Measurements from ENCODE around the gene MICA.
"Not testable (repeated sequence)": the region's sequence is repeated elsewhere in the genome, so short reads cannot be mapped to it uniquely, and the experiment has no call there.

The MICA gene

DNA sequence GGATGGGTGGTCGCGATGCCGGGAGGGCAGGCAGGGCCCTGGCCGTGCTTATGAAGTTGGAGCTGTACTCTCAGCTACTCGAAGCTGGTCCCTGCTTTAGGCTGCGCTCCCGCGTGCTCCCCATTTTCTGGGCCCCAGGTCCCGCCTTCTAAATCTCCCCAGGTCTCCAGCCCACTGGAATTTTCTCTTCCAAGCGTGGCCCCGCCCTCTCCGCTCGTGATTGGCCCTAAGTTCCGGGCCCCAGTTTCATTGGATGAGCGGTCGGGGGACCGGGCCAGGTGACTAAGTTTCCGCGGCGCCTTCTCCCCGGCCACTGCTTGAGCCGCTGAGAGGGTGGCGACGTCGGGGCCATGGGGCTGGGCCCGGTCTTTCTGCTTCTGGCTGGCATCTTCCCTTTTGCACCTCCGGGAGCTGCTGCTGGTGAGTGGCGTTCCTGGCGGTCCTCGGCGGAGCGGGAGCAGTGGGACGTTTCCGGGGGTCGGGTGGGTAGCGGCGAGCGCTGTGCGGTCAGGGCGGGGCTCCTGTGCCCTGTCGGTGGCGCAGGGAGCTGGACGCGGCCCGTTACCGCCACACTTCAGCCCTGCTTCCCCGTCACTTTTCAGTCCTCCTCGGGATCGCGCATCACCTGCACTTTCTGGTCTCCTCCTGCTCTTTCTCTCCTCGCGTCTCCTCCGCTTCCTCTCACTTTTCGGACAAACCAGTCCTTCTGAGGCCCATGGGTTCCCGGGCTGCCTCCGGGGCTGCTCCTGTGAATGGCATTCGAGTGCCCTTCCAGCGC lies at the start of gene MICA:
Gene MICA (plus strand): TSS at position 313 of the 778 bp plus-strand sequence. CDS start 38 bp downstream, at position 351.
- peak; percentile 87 for DNase-seq

DNA sequence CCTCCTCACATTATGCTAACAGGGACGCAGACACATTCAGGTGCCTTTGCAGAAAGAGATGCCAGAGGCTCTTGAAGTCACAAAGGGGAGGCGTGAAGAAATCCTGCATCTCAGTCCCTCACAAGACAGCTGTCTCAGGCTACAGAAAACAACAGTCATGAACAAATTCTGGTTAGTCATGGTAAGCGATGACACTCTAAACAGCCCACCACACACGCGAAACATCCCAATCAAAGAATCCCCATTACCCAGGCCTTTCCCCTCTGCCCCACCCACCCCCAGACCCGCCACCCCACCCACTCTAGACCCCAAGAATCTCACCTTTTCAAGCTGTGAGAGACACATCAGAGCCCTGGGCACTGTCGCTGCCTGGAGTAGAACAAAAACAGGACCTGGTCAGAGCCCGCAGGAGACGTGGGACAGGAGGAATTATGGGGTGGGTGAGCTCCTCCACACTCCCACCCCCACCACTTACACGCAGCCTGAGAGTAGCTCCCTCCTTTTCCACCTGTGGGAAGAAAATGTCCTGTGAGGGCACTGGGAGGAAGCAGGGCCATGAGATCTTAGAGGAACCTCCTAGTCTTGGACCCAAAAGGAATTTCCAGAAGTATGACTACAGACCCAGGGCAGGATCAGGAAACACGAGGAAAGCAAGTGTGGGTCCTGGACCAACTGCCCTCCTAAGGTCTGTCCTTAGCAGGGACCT lies 49.1 kb upstream of the MICA start:
- no peak for DNase-seq

DNA sequence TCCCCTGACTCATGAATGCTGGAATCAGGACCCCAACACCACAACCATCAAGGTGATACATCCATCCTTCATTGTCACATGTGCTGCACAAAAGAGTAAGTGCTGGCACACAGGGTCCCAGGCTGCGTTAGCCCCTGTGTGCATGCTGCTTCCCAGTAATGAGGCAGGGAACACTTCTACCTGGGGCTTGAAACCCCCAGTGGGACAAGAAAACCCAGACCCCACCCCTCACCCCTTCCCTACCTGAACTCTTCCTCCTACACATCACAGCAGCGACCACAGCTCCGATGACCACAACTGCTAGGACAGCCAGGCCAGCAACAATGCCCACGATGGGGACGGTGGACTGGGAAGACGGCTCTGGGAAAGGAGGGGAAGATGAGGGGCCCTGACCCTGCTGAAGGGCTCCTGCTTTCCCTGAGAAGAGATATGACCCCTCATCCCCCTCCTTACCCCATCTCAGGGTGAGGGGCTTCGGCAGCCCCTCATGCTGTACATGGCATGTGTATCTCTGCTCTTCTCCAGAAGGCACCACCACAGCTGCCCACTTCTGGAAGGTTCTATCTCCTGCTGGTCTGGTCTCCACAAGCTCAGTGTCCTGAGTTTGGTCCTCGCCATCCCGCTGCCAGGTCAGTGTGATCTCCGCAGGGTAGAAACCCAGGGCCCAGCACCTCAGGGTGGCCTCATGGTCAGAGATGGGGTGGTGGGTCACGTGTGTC lies 48.4 kb upstream of the MICA start:
- no peak for DNase-seq

DNA sequence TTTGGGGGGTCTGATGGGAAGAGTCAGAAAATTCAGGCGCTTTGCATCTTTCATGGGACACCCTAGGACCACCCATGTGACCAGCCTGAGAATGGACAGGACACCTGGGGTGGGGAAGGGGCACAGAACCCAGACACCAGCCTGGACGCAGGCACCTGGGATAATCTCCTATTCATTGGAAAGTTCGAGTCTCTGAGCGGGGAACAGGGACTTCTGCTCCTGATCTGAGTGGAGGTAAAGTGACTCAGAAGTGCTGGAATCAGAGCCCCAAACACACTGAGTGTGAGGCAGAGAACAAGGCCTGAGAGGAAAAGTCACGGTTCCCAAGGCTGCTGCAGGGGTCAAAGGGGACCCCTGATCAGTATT lies 47.8 kb upstream of the MICA start:
- no peak for DNase-seq

DNA sequence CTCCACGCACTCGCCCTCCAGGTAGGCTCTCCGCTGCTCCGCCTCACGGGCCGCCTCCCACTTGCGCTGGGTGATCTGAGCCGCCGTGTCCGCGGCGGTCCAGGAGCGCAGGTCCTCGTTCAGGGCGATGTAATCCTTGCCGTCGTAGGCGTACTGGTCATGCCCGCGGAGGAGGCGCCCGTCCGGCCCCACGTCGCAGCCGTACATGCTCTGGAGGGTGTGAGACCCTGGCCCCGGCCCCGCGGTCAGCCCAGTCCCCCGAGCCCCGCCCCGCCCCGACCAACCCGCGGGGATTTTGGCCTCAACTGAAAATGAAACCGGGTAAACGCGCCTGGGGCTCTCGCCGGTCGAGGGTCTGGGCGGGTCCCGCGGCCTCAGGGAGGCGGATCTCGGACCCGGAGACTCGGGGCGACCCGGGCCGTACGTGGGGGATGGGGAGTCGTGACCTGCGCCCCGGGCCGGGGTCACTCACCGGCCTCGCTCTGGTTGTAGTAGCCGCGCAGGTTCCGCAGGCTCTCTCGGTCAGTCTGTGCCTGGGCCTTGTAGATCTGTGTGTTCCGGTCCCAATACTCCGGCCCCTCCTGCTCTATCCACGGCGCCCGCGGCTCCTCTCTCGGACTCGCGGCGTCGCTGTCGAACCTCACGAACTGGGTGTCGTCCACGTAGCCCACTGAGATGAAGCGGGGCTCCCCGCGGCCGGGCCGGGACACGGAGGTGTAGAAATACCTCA lies 47.0 kb upstream of the MICA start:
- DNase-seq, result no peak

DNA sequence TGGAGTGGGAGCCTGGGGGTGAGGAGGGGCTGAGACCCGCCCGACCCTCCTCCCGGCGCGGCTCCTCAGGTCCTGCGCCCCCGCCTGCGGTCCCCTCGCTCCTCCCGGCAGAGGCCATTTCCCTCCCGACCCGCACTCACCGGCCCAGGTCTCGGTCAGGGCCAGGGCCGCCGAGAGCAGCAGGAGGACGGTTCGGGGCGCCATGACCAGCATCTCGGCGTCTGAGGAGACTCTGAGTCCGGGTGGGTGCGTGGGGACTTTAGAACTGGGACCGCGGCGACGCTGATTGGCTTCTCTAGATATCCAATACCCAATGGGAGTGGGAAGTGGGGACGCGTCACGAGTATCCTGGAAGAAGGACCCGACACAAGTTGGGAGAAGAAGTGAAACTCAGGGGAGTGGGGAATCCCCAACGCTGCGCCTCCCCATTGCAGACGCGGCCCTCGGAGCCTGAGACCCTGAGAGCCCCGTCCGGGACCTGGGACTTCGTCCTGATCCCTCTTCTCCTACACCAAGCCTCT lies 46.4 kb upstream of the MICA start, which contains the start of gene HLA-B:
Gene HLA-B (minus strand): TSS at position 234 of the 521 bp plus-strand sequence. CDS start 21 bp downstream, at position 213.
- DNase-seq, result peak; percentile 53

DNA sequence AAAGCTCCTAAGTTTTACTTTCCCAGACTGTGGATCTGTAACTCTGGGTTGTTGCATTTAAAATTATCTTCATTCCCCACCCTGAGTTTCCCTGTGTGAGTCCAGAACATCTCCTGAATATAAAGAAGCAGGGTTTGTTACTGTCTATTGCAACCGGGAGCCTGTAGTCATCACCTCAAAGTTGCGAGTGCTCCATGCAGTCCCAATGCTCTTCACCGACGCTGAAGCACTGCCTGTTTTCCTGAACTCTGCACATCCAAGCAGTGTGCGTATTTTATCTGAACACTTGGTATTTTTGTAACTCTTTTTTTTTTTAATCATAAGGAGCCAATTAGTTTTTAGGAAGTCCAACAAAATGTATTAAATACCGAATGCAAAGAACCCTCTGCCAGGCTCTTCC lies 45.5 kb upstream of the MICA start:
- no peak for DNase-seq

DNA sequence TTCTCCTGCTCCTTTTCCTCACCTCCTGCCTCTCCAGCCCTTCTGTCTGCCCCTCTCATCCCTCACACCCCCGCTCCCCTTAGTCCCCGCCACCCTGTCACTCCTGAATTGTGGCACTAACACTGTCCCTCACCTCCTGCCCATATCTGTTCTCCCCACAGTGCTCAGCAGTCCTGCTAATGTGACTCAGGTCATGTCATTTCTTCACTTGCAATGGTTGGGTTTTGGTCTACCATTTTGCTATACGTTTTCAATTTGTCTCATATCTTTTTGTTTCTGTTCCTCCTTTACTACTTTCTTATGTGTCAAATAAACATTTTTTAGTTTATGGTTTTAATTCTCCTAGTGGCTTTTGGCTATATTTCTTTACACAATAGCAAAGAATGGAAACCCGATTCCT lies 45.1 kb upstream of the MICA start:
- DNase-seq, result no peak

DNA sequence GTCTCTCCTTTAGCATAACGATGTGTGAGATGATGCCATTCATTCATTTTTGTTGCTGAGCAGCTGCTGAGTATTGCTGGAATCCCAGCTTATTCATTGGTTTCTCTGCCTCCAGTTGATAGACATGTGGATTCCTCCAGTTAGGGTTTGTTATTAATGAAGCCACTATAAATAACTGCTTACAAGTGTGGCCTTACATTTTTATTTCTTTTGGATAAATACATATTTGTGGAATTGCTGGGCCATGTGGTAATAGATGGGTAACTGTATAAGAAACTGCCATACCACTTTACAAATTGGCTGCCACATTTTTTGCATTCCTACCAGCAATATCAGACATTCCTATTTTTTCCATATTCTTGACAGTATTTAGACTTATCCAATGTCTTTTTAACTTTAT lies 43.8 kb upstream of the MICA start:
- no peak for DNase-seq

DNA sequence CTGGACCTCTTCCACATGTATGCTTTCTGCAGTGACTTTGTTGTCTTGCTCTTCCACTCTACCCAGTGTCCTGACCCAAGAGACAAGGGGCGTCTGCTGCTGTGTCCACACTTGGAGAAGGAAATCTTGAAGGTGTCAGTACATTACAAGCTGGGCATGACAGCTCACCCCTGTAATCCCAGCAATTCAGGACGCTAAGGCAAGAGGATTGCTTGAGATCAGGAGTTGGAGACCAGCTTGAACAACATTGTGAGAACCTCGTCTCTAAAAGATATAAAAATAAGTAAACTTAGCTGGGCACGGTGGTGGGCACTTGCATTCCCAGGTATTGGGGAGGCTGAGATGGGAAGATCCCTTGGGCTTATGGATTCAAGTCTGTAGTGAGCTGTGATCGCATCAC lies 40.6 kb upstream of the MICA start:
- no peak for DNase-seq

DNA sequence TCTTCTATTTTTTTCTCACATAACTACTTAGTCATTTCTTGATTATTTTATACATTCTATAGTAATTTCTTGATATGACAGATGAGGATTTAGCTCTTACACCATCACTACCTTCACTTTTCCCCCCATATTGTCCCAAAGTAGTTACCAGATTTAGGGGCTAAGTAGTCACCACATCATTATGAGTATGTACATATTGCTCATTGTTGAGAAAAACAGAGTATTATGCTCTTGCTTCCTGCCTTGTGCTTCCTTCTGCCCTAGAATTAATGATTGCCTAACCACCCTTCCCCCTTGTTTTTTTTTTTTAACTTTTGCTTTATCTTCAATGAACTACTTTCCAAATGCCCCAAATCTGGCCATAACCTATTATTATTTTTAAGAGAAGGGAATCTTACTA lies 39.6 kb upstream of the MICA start:
- no peak for DNase-seq

DNA sequence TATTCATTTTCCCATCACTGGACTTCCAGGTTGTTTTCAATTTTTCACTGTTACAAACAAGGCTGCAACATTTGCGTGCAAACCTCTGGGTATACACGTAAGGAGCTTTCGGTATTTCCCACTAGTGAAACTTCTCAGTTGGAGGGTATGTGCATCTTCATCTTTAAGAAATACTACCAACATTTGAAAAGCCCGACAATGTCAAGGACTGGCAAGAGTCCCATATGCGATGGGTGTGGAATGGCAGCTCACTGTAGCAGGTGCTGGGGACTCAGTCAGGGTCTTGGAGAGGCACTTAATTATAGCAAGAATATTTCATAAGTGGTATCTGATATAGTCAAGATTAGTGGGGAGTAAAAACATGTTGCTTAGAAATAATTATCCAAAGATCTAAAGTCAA lies 37.5 kb upstream of the MICA start:
- no peak for DNase-seq

DNA sequence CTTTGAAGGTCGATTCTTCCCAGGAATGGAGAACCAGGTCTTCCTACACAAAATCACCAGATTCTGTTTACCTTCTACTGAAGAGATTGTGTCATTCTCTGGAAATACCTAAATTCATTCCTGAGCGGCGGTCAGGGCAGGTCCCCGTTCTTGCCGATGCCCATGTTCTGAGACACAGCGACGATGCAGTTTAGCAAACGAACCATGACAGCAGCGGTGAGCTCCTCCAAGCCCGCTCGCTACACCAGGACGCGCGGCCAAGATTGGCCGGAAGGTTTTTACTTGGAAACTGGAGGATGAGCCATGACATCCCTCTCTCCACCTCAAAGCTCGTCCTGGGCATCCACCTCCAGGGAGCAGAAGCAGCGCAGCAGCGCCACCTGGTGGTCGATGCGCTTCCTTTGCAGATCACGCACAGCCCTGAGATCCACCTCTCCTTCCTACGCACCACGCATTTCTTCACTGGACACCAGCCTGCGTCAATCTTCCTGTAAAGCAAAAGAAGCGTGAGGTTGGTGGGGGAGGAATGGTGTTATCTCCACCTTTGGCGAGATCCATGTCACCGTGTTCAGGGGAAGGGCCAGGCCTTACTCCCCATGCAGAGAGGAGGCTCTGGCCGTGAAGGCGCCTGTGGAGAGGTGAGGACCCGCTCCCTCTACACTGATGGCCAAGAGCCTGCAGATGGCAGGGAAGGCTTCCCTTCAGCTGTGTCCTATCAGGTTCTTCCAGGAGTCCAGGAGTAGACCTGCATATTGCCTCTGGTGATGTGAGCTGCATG lies 36.5 kb upstream of the MICA start:
- peak; percentile 44 for DNase-seq

DNA sequence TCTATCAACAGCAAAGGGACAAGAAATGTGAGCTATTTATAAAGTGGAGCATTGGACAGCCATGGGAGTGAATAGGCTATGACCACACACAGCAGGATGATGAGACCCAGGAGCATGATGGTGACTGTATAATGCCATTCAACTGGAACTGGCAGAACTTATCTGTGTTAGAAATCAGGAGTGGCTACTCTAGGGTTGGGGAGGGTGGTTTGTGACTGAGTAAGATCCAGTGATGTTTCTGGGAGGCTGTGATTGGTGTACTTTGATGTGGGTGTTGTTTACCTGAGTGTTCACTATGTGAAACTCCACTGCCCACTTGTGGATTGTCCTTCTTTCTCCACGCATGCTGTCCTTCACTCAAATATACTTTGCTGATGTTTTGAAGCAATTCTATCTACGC lies 34.9 kb upstream of the MICA start:
- no peak for DNase-seq

DNA sequence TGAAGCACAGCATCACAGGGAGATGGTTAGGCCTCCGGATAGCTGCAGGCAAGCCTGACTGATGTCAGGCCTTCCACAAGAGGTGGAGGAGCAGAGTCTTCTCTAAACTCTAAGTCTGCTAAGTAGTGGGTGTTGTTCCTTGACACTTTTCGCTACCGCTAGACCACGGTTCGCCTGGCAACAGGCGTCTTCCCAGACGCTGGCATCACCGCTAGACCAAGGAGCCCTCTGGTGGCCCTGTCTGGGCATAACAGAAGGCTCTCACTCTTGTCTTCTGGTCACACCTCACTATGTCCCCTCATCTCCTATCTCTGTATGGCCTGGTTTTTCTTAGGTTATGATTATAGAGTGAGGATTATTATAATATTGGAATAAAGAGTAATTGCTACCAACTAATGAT lies 29.3 kb upstream of the MICA start:
- not testable (repeated sequence) for DNase-seq

DNA sequence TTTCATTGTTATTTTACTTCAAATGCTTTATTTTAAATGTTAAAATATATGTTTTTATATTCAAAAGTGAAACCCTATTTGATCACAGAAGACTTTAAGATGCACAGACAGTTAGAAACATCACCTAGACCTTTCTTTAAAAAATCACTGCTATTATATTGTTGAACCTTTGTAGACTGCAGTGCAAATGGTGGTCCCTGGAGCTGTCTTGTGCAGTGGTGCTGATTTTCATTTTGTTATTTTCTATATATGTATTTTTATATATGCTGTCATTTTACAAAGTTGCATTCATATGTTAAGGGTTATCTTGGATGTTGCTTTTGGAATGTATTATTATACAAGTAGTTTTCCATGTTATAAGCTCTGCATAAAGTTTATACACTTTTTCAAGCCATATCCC lies 27.7 kb upstream of the MICA start:
- no peak for DNase-seq

DNA sequence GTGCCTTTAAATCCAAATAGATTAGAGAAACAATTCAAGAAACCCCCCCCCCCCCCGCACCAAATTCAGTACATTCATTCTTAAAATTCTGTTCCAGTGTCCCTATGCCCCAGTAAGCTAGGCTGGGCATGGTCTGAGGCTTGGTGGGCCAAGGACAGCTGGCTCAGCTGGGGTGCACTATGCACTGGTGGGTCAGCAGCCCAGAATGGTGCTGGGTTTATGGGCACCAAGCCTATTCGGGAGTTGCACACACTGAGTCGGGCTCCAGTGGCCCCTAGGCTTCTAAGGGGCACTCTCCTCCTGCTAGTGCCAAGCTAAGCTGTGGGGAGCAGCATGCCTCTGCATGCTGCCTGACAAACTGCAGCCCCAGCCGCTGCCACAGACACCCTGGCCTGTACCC lies 26.4 kb upstream of the MICA start:
- DNase-seq, result no peak

DNA sequence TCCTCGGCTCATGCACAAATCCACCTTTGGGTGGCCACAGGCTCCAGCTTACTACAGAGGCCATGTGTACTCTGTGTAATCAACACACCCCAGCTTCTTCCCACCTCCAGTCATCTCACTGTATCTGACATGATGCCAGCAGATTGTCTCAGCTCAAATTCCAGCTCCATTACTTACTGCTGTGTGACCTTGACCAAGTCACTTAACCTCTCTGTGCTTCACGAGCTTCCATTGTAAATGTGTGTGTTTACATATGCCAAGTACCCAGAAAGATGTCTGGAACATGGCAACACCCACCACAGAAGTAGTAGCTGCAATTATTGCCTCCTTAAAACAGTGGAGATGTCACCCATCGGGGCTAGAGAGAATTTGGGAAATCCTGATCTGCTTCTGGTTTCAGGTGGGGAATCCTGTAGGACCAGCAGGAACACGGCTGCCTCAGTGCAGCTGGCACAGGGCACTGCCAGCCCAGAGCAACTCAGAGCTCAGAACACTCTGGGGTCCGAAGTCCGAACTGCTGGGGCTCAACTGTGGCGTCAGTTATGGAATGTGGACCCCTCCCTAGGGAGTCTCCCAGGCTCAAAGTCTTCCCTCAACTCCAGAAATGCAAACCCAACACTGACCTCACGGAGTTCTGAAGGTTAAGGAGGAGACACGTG lies 25.2 kb upstream of the MICA start:
- DNase-seq, result no peak

DNA sequence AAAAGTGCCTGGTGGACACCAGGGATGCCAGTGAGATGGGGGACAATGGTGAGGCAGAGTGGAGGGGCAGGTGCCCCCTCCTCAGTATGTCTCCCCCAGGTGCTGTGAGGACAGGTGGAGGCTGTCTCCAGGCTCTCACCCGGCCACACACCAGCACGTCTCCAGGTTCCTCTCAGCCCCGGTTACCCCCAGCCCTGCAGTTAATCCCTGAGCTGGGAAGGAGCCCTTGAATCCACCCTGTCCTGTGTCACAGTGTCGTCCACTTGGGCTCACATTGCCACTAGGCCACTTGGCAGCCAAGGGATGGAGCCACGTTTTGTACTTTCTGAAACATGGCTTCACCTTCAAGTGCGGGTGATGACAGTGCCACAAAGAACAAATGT lies 24.7 kb upstream of the MICA start:
- DNase-seq, result no peak

DNA sequence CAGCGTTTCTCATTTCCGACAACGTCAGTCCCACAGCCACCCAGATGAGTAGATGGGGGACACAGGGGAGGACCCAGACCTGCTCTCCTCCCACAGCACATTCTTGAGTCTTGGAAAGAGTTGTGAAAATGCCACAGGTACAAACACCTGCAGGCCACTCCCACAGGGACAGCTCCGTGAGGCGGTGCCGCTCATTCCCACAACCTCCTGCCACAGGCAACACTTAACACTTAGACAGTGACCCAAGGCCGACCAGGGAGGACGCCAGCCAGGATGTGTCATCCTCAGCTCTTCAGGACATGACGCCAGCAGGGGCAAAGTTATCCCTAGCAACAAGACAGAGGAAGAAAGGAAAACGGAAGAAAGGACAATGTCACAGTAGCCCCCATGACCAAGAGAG lies 23.5 kb upstream of the MICA start:
- DNase-seq, result no peak

DNA sequence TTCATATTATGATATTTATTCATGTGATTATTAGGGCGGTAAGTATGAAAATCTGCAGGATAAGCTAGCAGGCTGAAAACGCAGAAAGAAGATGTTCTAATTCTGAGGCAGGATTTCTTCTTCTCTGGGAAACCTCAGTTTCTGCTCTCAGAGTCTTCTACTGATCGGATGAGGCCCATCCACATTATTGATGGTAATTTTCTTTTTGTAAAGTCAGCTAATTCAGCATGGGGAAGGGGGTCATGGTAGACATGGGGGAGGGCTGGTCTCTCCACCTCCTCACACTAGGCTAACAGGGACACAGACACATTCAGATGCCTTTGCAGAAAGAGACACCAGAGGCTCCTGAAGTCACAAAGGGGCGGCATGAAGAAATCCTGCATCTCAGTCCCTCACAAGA lies 21.7 kb upstream of the MICA start:
- DNase-seq, result no peak

DNA sequence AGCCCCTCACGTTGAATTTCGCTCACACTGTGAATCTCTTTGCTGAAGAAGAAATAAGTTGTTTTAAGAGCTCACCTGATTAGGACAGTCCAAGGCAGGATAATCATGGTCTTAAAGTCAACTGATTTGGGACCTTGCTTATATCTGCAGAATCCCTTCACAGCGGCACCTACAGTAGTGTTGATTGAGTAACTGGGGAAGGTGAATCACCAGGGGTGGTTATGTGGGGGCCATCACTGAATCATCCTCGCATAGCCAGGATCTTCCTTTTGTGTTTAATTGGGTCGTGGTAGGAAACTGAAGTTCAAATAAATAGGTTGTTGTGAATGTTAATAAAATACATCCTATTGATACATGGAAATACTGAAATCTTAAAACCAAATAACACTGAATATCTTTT lies 20.2 kb upstream of the MICA start:
- DNase-seq, result no peak

Measured in NCI-H1048 (cell line).